Naive thymus-derived CD4-positive, alpha-beta T cell (primary cell): Measurements from ENCODE around the gene OTOP1. TPM values are rescaled to one million over a fixed set of nuclear protein-coding genes. Genes with fewer than 3 reads are reported as not detected.
A peak's percentile ranks its signal among the peaks of the same experiment; 100 is the strongest.
"Not testable (repeated sequence)": the region's sequence is repeated elsewhere in the genome, so short reads cannot be mapped to it uniquely, and the experiment has no call there.

ENCODE experiments used
- ATAC-seq: fragments of 150-1000 bp; cut with Tn5 transposase; 2 replicates; pipeline ENCODE4 v1.10.0; 2021; ENCODE audit warnings: mild to moderate bottlenecking, moderate library complexity
- CTCF ChIA-PET: fragments of 350-600 bp; sonication (Branson Sonifier 250); formaldehyde crosslinking; loops from one replicate; lab custom pipeline; 2021; ENCODE audit warnings: antibody characterized with exemption; lab: Charles Lee
- POLR2A ChIA-PET: fragments of 350-600 bp; sonication (Branson Sonifier 250); formaldehyde crosslinking; loops from one replicate; lab custom pipeline; 2021; ENCODE audit warnings: antibody characterized with exemption, inconsistent platforms; lab: Charles Lee
- DNase-seq, 9 donors: peaks; one replicate each; pipeline versions ENCODE4 v3.0.0 to v3.0.0-alpha.2; 2020 to 2022; ENCODE audit warnings: mixed read lengths in 1 of 9
- H3K27ac ChIP-seq: one replicate; pipeline ENCODE4 v1.7.0; 2013; ENCODE audit warnings: mild to moderate bottlenecking, low read depth, low read length, moderate library complexity
- H3K27me3 ChIP-seq, 2 donors: one replicate each; pipeline ENCODE4 v1.7.0; 2013; ENCODE audit warnings: low read length in 2 of 2, mild to moderate bottlenecking in 2 of 2, moderate library complexity in 2 of 2; ENCODE audit not compliant: control insufficient read depth in 2 of 2, insufficient read depth in 2 of 2
- H3K36me3 ChIP-seq, 3 experiments: 1 replicate in 2 of 3; 2 replicates in 1 of 3; pipeline ENCODE4 v1.7.0; 2013; ENCODE audit warnings: low read length in 3 of 3, mild to moderate bottlenecking in 3 of 3, moderate library complexity in 1 of 3; ENCODE audit not compliant: insufficient read depth in 3 of 3, control insufficient read depth in 2 of 3
- H3K4me1 ChIP-seq, 2 donors: one replicate each; pipeline ENCODE4 v1.7.0; 2013; ENCODE audit warnings: low read length in 2 of 2, mild to moderate bottlenecking in 2 of 2, moderate library complexity in 1 of 2; ENCODE audit not compliant: control insufficient read depth in 2 of 2, insufficient read depth in 2 of 2
- H3K4me3 ChIP-seq: 2 replicates; pipeline ENCODE4 v1.7.0; 2013; ENCODE audit warnings: mild to moderate bottlenecking, low read length
- H3K9me3 ChIP-seq, 3 experiments: 1 replicate in 2 of 3; 2 replicates in 1 of 3; pipeline ENCODE4 v1.7.0; 2013; ENCODE audit warnings: low read length in 3 of 3; ENCODE audit not compliant: control insufficient read depth in 2 of 3
- H3K27ac Mint-ChIP-seq, 9 donors: one replicate each; pipeline ENCODE4 v1.8.0; 2020 to 2022; ENCODE audit warnings: mixed read lengths in 9 of 9, mild to moderate bottlenecking in 8 of 9, moderate library complexity in 5 of 9, inconsistent platforms in 2 of 9
- H3K27me3 Mint-ChIP-seq, 5 donors: one replicate each; pipeline ENCODE4 v1.8.0; 2021 to 2022; ENCODE audit warnings: mixed read lengths in 5 of 5, mild to moderate bottlenecking in 1 of 5
- H3K36me3 Mint-ChIP-seq, 5 donors: one replicate each; pipeline ENCODE4 v1.8.0; 2020 to 2022; ENCODE audit warnings: mixed read lengths in 5 of 5, mild to moderate bottlenecking in 3 of 5, inconsistent platforms in 1 of 5
- H3K4me1 Mint-ChIP-seq, 7 donors: one replicate each; pipeline ENCODE4 v1.8.0; 2020 to 2022; ENCODE audit warnings: mixed read lengths in 7 of 7, mild to moderate bottlenecking in 3 of 7, inconsistent platforms in 1 of 7
- H3K4me3 Mint-ChIP-seq, 10 donors: one replicate each; pipeline ENCODE4 v1.8.0; 2020 to 2022; ENCODE audit warnings: mild to moderate bottlenecking in 10 of 10, mixed read lengths in 10 of 10, moderate library complexity in 6 of 10, inconsistent platforms in 2 of 10
- H3K9me3 Mint-ChIP-seq, 11 donors: one replicate each; pipeline ENCODE4 v1.8.0; 2020 to 2022; ENCODE audit warnings: mixed read lengths in 11 of 11, mild to moderate bottlenecking in 4 of 11, inconsistent platforms in 1 of 11, moderate library complexity in 1 of 11
- intact Hi-C, 2 donors: fragments of 100-400 bp; cut with micrococcal nuclease; formaldehyde crosslinking; loops; one replicate each; pipeline ENCODE4 v1.15.1; 2023
- polyA plus RNA-seq, 2 donors: library from polyadenylated mRNA; unstranded; fragments of 300-500 nt; fragmentation: Illumina TruSeq; gene quantifications; one replicate each; pipeline ENCODE4 v1.2.3, GENCODE V29; 2021
- total RNA-seq, 6 experiments: library from RNA in 5 of 6; stranded (reverse) in 5 of 6; gene quantifications; 1 replicate in 5 of 6; 2 replicates in 1 of 6; pipeline ENCODE4 v1.2.3 and lab custom pipeline; 2021 to 2026

The OTOP1 gene
- total and polyA plus RNA-seq, 7 experiments from 2014 or later: not detected

DNA sequence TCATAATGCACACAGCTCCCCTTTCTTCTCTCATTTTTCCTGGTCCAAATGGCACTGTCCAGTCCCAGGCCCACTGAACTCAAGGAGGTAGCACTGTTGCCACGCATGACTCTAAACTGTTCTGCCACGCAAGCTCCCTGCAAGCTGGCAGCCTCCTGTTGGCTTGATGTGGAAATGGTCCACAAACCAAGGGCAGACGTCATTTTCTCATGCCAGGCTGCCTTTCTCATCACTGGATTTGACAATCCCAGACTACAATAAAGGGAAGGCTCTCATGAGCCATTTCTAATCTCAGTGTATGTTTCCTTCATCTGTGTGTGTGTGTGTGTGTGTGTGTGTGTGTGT, 22.4 kb downstream of the OTOP1 start:
- H3K36me3 ChIP-seq: no peaks in the 10 kb centered on the region
- H3K36me3 Mint-ChIP-seq: no peaks in the 10 kb centered on the region
- peaks cover 17 to 62% (median 44%) of the 10 kb centered on the region in 5 donors for H3K27me3 Mint-ChIP-seq
- no peaks in the 10 kb centered on the region for H3K4me1 Mint-ChIP-seq
- no peak overlapping the region for H3K4me3 ChIP-seq
- H3K4me3 Mint-ChIP-seq: no peak overlapping the region
- no peak overlapping the region for H3K27ac Mint-ChIP-seq
- H3K9me3 Mint-ChIP-seq: peaks cover 0 to 7% (median 0%) of the 10 kb centered on the region in 11 donors
- no peaks in the 10 kb centered on the region for H3K27me3 ChIP-seq
- H3K4me1 ChIP-seq: no peaks in the 10 kb centered on the region
- ATAC-seq (no peak), DNase-seq (no peak)
- no peak overlapping the region for H3K27ac ChIP-seq
- intact Hi-C loops: no loop called here
- ChIA-PET CTCF (no interaction called here), POLR2A (no interaction called here)
- H3K9me3 ChIP-seq: no peaks in the 10 kb centered on the region

GRCh38 chr4:4203688-4204400, 22.9 kb downstream of the OTOP1 start:
- Histone ChIP-seq H3K27ac (no peak overlapping the region), H3K4me3 (no peak overlapping the region), H3K4me1 (no peaks in the 10 kb centered on the region), H3K36me3 (no peaks in the 10 kb centered on the region), H3K27me3 (no peaks in the 10 kb centered on the region), H3K9me3 (no peaks in the 10 kb centered on the region)
- H3K4me3 Mint-ChIP-seq: no peak overlapping the region
- H3K27ac Mint-ChIP-seq: no peak overlapping the region
- H3K9me3 Mint-ChIP-seq: peaks cover 0 to 7% (median 0%) of the 10 kb centered on the region in 11 donors
- POLR2A ChIA-PET: no interaction called here
- DNase-seq (no peak), ATAC-seq (no peak)
- intact Hi-C loops: no loop called here
- peaks cover 17 to 61% (median 43%) of the 10 kb centered on the region in 5 donors for H3K27me3 Mint-ChIP-seq
- no peaks in the 10 kb centered on the region for H3K36me3 Mint-ChIP-seq
- CTCF ChIA-PET: no interaction called here
- H3K4me1 Mint-ChIP-seq: no peaks in the 10 kb centered on the region

DNA sequence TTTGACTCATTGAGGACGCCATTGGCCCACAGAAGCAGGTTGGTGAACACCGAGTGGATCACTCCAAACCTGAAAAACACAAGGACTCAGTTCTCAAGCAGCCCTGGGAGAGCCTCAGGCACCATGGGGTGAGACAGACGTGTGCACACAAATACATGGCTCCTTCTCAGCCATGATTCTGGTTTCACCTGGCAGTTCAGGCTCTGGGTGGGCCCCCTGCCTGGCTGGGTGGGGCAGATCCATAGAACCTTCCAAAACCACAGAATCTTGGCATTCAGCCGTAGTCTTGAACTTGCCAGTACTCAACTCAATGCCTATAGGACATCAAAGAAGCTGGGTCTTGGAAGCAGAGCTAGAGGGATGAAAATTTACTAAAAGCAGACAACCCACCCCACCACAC, 24.2 kb downstream of the OTOP1 start:
- Mint-ChIP-seq H3K27me3 (peaks cover 11 to 60% (median 39%) of the 10 kb centered on the region in 5 donors), H3K36me3 (no peaks in the 10 kb centered on the region), H3K9me3 (peaks cover 0 to 7% (median 0%) of the 10 kb centered on the region in 11 donors), H3K4me1 (no peaks in the 10 kb centered on the region), H3K4me3 (no peak overlapping the region), H3K27ac (no peak overlapping the region)
- DNase-seq (no peak), ATAC-seq (no peak)
- Histone ChIP-seq H3K4me1 (no peaks in the 10 kb centered on the region), H3K4me3 (no peak overlapping the region), H3K27me3 (no peaks in the 10 kb centered on the region), H3K36me3 (no peaks in the 10 kb centered on the region), H3K27ac (no peak overlapping the region), H3K9me3 (no peaks in the 10 kb centered on the region)
- ChIA-PET CTCF (no interaction called here), POLR2A (no interaction called here)
- intact Hi-C loops: no loop called here

- POLR2A ChIA-PET: no interaction called here
- Histone ChIP-seq H3K4me1 (no peaks in the 10 kb centered on the region), H3K36me3 (no peaks in the 10 kb centered on the region), H3K9me3 (no peaks in the 10 kb centered on the region), H3K27ac (no peak overlapping the region), H3K27me3 (no peaks in the 10 kb centered on the region), H3K4me3 (no peak overlapping the region)
- Mint-ChIP-seq H3K27me3 (peaks cover 3 to 54% (median 27%) of the 10 kb centered on the region in 5 donors), H3K4me3 (no peak overlapping the region), H3K36me3 (peaks cover 0 to 4% (median 0%) of the 10 kb centered on the region in 5 donors), H3K4me1 (no peaks in the 10 kb centered on the region), H3K27ac (no peak overlapping the region), H3K9me3 (peaks cover 0 to 9% (median 0%) of the 10 kb centered on the region in 11 donors)
- CTCF ChIA-PET: no interaction called here
- DNase-seq (no peak), ATAC-seq (no peak)
- intact Hi-C loops: no loop called here
Observed at GRCh38 chr4:4200624-4201023, 26.1 kb downstream of the OTOP1 start.

GRCh38 chr4:4195354-4195753, 31.4 kb downstream of the OTOP1 start:
- Histone ChIP-seq H3K27me3 (no peaks in the 10 kb centered on the region), H3K9me3 (no peaks in the 10 kb centered on the region), H3K4me1 (no peaks in the 10 kb centered on the region), H3K4me3 (no peak overlapping the region), H3K36me3 (no peaks in the 10 kb centered on the region), H3K27ac (no peak overlapping the region)
- Mint-ChIP-seq H3K36me3 (peaks cover 0 to 4% (median 0%) of the 10 kb centered on the region in 5 donors), H3K9me3 (peaks cover 0 to 9% (median 2%) of the 10 kb centered on the region in 11 donors), H3K4me1 (peaks cover 0 to 7% (median 0%) of the 10 kb centered on the region in 7 donors), H3K27ac (peak overlapping the region in 1 of 9 donors; percentile 60), H3K27me3 (peaks cover 0 to 56% (median 26%) of the 10 kb centered on the region in 5 donors), H3K4me3 (no peak overlapping the region)
- ATAC-seq: no peak
- ChIA-PET POLR2A (no interaction called here), CTCF (no interaction called here)
- no peak for DNase-seq
- intact Hi-C loops: no loop called here

DNA sequence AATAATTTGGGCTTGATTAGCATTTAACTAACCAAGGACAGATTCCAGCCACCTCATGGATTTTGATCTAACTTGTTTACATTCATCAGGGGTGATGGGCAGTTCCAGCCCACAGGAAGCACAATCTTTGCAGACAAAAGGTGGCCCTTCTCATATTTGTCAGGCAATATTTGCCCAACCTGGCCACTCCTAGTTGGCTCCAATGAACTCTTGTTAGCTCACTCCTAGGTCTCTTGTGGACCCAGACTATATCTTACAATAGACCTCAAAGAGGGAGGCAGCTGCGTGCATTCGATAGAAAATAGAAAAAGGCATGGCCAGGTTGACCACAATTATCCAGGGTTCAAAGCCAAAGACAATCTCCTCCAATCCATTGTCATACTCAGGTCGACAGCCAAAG, 38.2 kb downstream of the OTOP1 start:
- H3K27me3 Mint-ChIP-seq: peaks cover 4 to 54% (median 30%) of the 10 kb centered on the region in 5 donors
- H3K27ac Mint-ChIP-seq, H3K27ac ChIP-seq, H3K4me3 Mint-ChIP-seq, POLR2A ChIA-PET, CTCF ChIA-PET, DNase-seq, H3K4me3 ChIP-seq, H3K9me3 ChIP-seq, H3K4me1 Mint-ChIP-seq, H3K4me1 ChIP-seq, H3K9me3 Mint-ChIP-seq, H3K36me3 Mint-ChIP-seq, H3K36me3 ChIP-seq, ATAC-seq, H3K27me3 ChIP-seq, intact Hi-C loops: not testable (repeated sequence)

- no peak overlapping the region for H3K27ac ChIP-seq
- POLR2A ChIA-PET: no interaction called here
- CTCF ChIA-PET: no interaction called here
- no peak overlapping the region for H3K27ac Mint-ChIP-seq
- H3K4me1 Mint-ChIP-seq: no peaks in the 10 kb centered on the region
- H3K4me3 Mint-ChIP-seq: no peak overlapping the region
- H3K27me3 Mint-ChIP-seq: peaks cover 10 to 53% (median 43%) of the 10 kb centered on the region in 5 donors
- intact Hi-C loops: no loop called here
- no peaks in the 10 kb centered on the region for H3K27me3 ChIP-seq
- H3K4me3 ChIP-seq: no peak overlapping the region
- H3K36me3 ChIP-seq: no peaks in the 10 kb centered on the region
- DNase-seq (no peak), ATAC-seq (no peak)
- H3K9me3 Mint-ChIP-seq: peaks cover 0 to 2% (median 0%) of the 10 kb centered on the region in 11 donors
- no peaks in the 10 kb centered on the region for H3K4me1 ChIP-seq
- no peaks in the 10 kb centered on the region for H3K9me3 ChIP-seq
- no peaks in the 10 kb centered on the region for H3K36me3 Mint-ChIP-seq
Observed at GRCh38 chr4:4185528-4185927, 41.2 kb downstream of the OTOP1 start.
